DND-41 (cell line): ENCODE measurements around the gene NDUFB5.

Experiments
- ATAC-seq: fragments of 200-7000 bp; cut with Tn5 transposase; 3 replicates; pipeline ENCODE4 v1.9.1; 2021; ENCODE audit warnings: low read depth; ENCODE audit not compliant: insufficient read depth
- DNase-seq: peaks from one replicate; pipeline ENCODE4 v3.0.0-alpha.2; 2020
- H2AFZ ChIP-seq: 2 replicates; pipeline ENCODE4 v1.6.0; 2012; ENCODE audit warnings: low read depth, low read length
- H3K27ac ChIP-seq: 2 replicates; pipeline ENCODE4 v1.5.1; 2012; ENCODE audit warnings: low read length, inconsistent platforms
- H3K27me3 ChIP-seq: fragments of 200-600 bp; sonication (generic); 2 replicates; pipeline ENCODE4 v1.6.0; 2012; ENCODE audit warnings: low read length, mild to moderate bottlenecking, inconsistent platforms; ENCODE audit not compliant: insufficient read depth, poor library complexity
- H3K36me3 ChIP-seq: 2 replicates; pipeline ENCODE4 v1.5.1; 2012; ENCODE audit warnings: low read length, inconsistent platforms; ENCODE audit not compliant: insufficient read depth
- H3K4me1 ChIP-seq: 2 replicates; pipeline ENCODE4 v1.5.1; 2012; ENCODE audit warnings: mild to moderate bottlenecking, low read length; ENCODE audit not compliant: insufficient read depth
- H3K4me2 ChIP-seq: 2 replicates; pipeline ENCODE4 v1.6.0; 2012; ENCODE audit warnings: mild to moderate bottlenecking, moderate library complexity, low read length, inconsistent platforms; ENCODE audit not compliant: insufficient read depth
- H3K4me3 ChIP-seq, 2 experiments: fragments of 200-600 bp in 1 of 2; shearing (Covaris generic) in 1 of 2; 2 replicates each; pipeline ENCODE4 v1.5.1; 2012 to 2016; ENCODE audit warnings: inconsistent platforms in 2 of 2, low read length in 2 of 2, mild to moderate bottlenecking in 2 of 2, low read depth in 1 of 2, moderate library complexity in 1 of 2
- H3K79me2 ChIP-seq: 2 replicates; pipeline ENCODE4 v1.6.0; 2012; ENCODE audit warnings: low read length, inconsistent platforms; ENCODE audit not compliant: insufficient read depth
- H3K9ac ChIP-seq: 2 replicates; pipeline ENCODE4 v1.6.0; 2012; ENCODE audit warnings: low read depth, mild to moderate bottlenecking, inconsistent platforms, low read length, moderate library complexity
- H3K9me3 ChIP-seq: 2 replicates; pipeline ENCODE4 v1.5.1; 2012; ENCODE audit warnings: low read length, moderate library complexity, mild to moderate bottlenecking, inconsistent platforms; ENCODE audit not compliant: insufficient read depth, severe bottlenecking
- H4K20me1 ChIP-seq: 2 replicates; pipeline ENCODE4 v1.6.0; 2012; ENCODE audit warnings: low read length; ENCODE audit not compliant: insufficient read depth
- CTCF ChIP-seq: IDR thresholded peaks from 2 replicates; pipeline ENCODE4 v1.5.1; 2012; ENCODE audit warnings: borderline replicate concordance, low read length, moderate library complexity, mild to moderate bottlenecking; ENCODE audit not compliant: poor library complexity, severe bottlenecking; ENCODE audit errors: extremely low read depth
- EZH2 ChIP-seq: IDR thresholded peaks from 3 replicates; pipeline ENCODE4 v1.6.1; 2012; ENCODE audit warnings: borderline replicate concordance, low read depth, mild to moderate bottlenecking, moderate library complexity, low read length, inconsistent platforms; ENCODE audit not compliant: severe bottlenecking

The NDUFB5 gene

GRCh38 chr3:179580992-179581391, 23.6 kb upstream of the NDUFB5 start:
- Histone ChIP-seq H3K79me2 (0 out of 2 replicates have a peak, but pooled peaks cover 4% of the 10 kb centered on the region), H3K27me3 (no peaks in the 10 kb centered on the region), H4K20me1 (no peaks in the 10 kb centered on the region), H3K27ac (no peak overlapping the region), H3K4me1 (no peaks in the 10 kb centered on the region), H3K4me2 (no peak overlapping the region), H3K9ac (no peak overlapping the region), H3K4me3 (no peak overlapping the region), H2AFZ (no peak overlapping the region), H3K9me3 (no peaks in the 10 kb centered on the region), H3K36me3 (peaks cover 91% of the 10 kb centered on the region)
- DNase-seq (no peak), ATAC-seq (no peak)
- TF ChIP-seq EZH2 (no peak), CTCF (no peak)

- no peaks in the 10 kb centered on the region for H3K27me3 ChIP-seq
- 0 out of 2 replicates have a peak, but pooled peaks cover 3% of the 10 kb centered on the region for H3K79me2 ChIP-seq
- H3K9ac ChIP-seq: no peak overlapping the region
- no peak overlapping the region for H3K4me2 ChIP-seq
- no peak overlapping the region for H2AFZ ChIP-seq
- peaks cover 94% of the 10 kb centered on the region for H3K36me3 ChIP-seq
- no peaks in the 10 kb centered on the region for H4K20me1 ChIP-seq
- H3K4me1 ChIP-seq: no peaks in the 10 kb centered on the region
- no peak overlapping the region for H3K27ac ChIP-seq
- no peak for DNase-seq
- no peak for TF ChIP-seq EZH2
- no peak for TF ChIP-seq CTCF
- no peak overlapping the region for H3K4me3 ChIP-seq
- ATAC-seq: no peak
- no peaks in the 10 kb centered on the region for H3K9me3 ChIP-seq
Observed at GRCh38 chr3:179589143-179589542, 15.5 kb upstream of the NDUFB5 start.

- no peaks in the 10 kb centered on the region for H3K9me3 ChIP-seq
- H3K27me3 ChIP-seq: no peaks in the 10 kb centered on the region
- ATAC-seq (no peak), DNase-seq (no peak)
- H3K4me2 ChIP-seq: no peak overlapping the region
- peaks cover 92% of the 10 kb centered on the region for H3K36me3 ChIP-seq
- H3K9ac ChIP-seq: no peak overlapping the region
- TF ChIP-seq CTCF: no peak
- no peak for TF ChIP-seq EZH2
- H3K27ac ChIP-seq: no peak overlapping the region
- no peak overlapping the region for H2AFZ ChIP-seq
- H4K20me1 ChIP-seq: no peaks in the 10 kb centered on the region
- H3K4me3 ChIP-seq: no peak overlapping the region
- H3K4me1 ChIP-seq: no peaks in the 10 kb centered on the region
- 0 out of 2 replicates have a peak, but pooled peaks cover 3% of the 10 kb centered on the region for H3K79me2 ChIP-seq
Observed at GRCh38 chr3:179590669-179591068, 13.9 kb upstream of the NDUFB5 start.

GRCh38 chr3:179591313-179591712, 13.3 kb upstream of the NDUFB5 start:
- Histone ChIP-seq H3K27me3 (no peaks in the 10 kb centered on the region), H3K9ac (no peak overlapping the region), H3K4me1 (no peaks in the 10 kb centered on the region), H4K20me1 (no peaks in the 10 kb centered on the region), H2AFZ (no peak overlapping the region), H3K36me3 (peaks cover 90% of the 10 kb centered on the region), H3K4me2 (no peak overlapping the region), H3K4me3 (no peak overlapping the region), H3K27ac (no peak overlapping the region), H3K79me2 (0 out of 2 replicates have a peak, but pooled peaks cover 3% of the 10 kb centered on the region), H3K9me3 (no peaks in the 10 kb centered on the region)
- TF ChIP-seq CTCF (no peak), EZH2 (no peak)
- DNase-seq: no peak
- no peak for ATAC-seq
